A549 (cell line): ENCODE data around the gene PPP2R3B.

Source experiments
- HMGXB4 ChIP-seq: fragments of 250-450 bp; sonication (Bioruptor Pico); IDR thresholded peaks from 2 replicates; pipeline ENCODE4 v1.5.0; 2021; ENCODE audit warnings: mild to moderate bottlenecking, moderate library complexity, borderline replicate concordance
- RFX5 ChIP-seq: fragments of 450-650 bp; IDR thresholded peaks from 2 replicates; pipeline ENCODE4 v1.7.1; 2014; ENCODE audit warnings: antibody characterized with exemption, mild to moderate bottlenecking, moderate library complexity
- RNF2 ChIP-seq: fragments of 200-600 bp; sonication (generic); IDR thresholded peaks from 2 replicates; pipeline ENCODE4 v1.6.1; 2016; ENCODE audit warnings: low read depth, mild to moderate bottlenecking, antibody characterized with exemption, moderate library complexity, borderline replicate concordance
- SREBF2 ChIP-seq: fragments of 450-650 bp; IDR thresholded peaks from 2 replicates; pipeline ENCODE4 v1.6.1; 2014; ENCODE audit warnings: mild to moderate bottlenecking, moderate library complexity
- TF ChIP-seq, protein P1 (sequence below): IDR thresholded peaks from 2 replicates; pipeline ENCODE4 v1.6.1; 2012; ENCODE audit warnings: low read depth, borderline replicate concordance
- TF ChIP-seq, protein P2 (sequence below): fragments of >200 bp; sonication (Bioruptor Twin); formaldehyde crosslinking; IDR thresholded peaks from 3 replicates; pipeline ENCODE4 v1.5.1; 2016

DNA sequence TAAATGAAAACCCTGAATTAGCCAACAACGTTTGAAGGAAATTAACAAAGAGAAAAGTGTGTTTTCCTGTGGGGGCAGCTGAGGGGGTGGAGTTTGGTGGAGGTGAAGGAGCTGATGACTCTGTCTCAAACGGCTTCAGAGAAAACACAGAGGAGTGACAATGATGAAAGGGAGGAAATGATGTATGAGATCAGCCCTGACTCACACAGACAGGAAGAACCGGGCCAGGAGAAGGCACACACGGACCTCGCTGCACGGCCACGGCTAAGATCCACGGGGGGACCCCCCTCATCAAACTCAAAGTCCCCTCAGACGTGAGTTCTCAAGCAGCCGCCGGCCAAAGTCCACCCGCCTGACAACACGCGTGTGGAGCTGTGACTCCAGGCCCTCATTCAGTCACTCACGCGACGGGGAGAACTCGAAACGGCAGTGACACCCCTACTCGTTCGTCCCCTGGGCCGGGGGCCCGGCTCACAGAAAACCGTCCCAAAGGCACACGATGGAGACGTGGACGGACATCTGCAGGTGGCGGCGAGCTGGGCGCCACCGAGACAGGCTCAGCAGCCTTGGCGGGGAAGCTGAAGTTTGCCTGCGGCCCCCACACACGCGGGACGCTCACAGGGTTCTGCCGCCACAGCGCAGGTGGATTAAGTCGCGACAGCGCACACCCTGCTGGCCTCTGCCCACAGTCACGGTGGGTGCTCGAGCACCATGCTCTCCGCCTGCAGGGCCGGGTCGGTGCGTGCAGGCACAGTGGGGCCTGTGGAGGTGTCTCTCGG is 28.8 kb downstream of the PPP2R3B start:
- TF ChIP-seq, protein P1, sequence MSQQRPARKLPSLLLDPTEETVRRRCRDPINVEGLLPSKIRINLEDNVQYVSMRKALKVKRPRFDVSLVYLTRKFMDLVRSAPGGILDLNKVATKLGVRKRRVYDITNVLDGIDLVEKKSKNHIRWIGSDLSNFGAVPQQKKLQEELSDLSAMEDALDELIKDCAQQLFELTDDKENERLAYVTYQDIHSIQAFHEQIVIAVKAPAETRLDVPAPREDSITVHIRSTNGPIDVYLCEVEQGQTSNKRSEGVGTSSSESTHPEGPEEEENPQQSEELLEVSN, result no peak
- TF ChIP-seq, protein P2, sequence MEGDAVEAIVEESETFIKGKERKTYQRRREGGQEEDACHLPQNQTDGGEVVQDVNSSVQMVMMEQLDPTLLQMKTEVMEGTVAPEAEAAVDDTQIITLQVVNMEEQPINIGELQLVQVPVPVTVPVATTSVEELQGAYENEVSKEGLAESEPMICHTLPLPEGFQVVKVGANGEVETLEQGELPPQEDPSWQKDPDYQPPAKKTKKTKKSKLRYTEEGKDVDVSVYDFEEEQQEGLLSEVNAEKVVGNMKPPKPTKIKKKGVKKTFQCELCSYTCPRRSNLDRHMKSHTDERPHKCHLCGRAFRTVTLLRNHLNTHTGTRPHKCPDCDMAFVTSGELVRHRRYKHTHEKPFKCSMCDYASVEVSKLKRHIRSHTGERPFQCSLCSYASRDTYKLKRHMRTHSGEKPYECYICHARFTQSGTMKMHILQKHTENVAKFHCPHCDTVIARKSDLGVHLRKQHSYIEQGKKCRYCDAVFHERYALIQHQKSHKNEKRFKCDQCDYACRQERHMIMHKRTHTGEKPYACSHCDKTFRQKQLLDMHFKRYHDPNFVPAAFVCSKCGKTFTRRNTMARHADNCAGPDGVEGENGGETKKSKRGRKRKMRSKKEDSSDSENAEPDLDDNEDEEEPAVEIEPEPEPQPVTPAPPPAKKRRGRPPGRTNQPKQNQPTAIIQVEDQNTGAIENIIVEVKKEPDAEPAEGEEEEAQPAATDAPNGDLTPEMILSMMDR, result no peak
- TF ChIP-seq HMGXB4 (CRISPR knock-in tag) (no peak), SREBF2 (no peak), RFX5 (no peak), RNF2 (no peak)
